ENCODE measurements around the gene FDXR.

FDXR gene

GRCh38 chr17:74832421-74832820 lies 40.4 kb downstream of the FDXR start:
- no peak for DNase-seq

- no peak for DNase-seq
Observed at GRCh38 chr17:74831444-74832146, 41.2 kb downstream of the FDXR start.

GRCh38 chr17:74830861-74831260 lies 41.9 kb downstream of the FDXR start:
- DNase-seq = no peak

- no peak for DNase-seq
Observed at GRCh38 chr17:74827800-74828199, 45.0 kb downstream of the FDXR start.

GRCh38 chr17:74825952-74826719 lies 46.7 kb downstream of the FDXR start:
- no peak for DNase-seq

- no peak for DNase-seq
Observed at GRCh38 chr17:74824961-74825627, 47.7 kb downstream of the FDXR start.

- no peak for DNase-seq
Observed at GRCh38 chr17:74822939-74823367, 49.8 kb downstream of the FDXR start.

GRCh38 chr17:74822335-74822938 lies 50.4 kb downstream of the FDXR start:
- DNase-seq = no peak

GRCh38 chr17:74821655-74822334 lies 51.0 kb downstream of the FDXR start:
- no peak for DNase-seq

GRCh38 chr17:74819801-74820436 lies 52.9 kb downstream of the FDXR start:
- no peak for DNase-seq

- no peak for DNase-seq
Observed at GRCh38 chr17:74818291-74818938, 54.4 kb downstream of the FDXR start.

- DNase-seq = no peak
Observed at GRCh38 chr17:74816905-74817620, 55.7 kb downstream of the FDXR start.

GRCh38 chr17:74815550-74816370 lies 57.0 kb downstream of the FDXR start:
- no peak for DNase-seq

- no peak for DNase-seq
Observed at GRCh38 chr17:74815067-74815466, 57.7 kb downstream of the FDXR start.

- no peak for DNase-seq
Observed at GRCh38 chr17:74814453-74814852, 58.3 kb downstream of the FDXR start.

All from activated gamma-delta T cell (primary cell).